Natural killer cell (primary cell): Measurements from ENCODE around the gene CLN5. TPM values are rescaled to one million over a fixed set of nuclear protein-coding genes. Genes with fewer than 3 reads are reported as not detected.
A peak's percentile ranks its signal among the peaks of the same experiment; 100 is the strongest.

Source experiments
- ATAC-seq, 3 donors: fragments of 150-1000 bp in 2 of 3; fragments of 200-7000 bp in 1 of 3; cut with Tn5 transposase; 1 replicate in 1 of 3; 2 replicates in 2 of 3; pipeline ENCODE4 v1.10.0; 2021; ENCODE audit warnings: mild to moderate bottlenecking in 2 of 3, moderate library complexity in 2 of 3
- DNase-seq, 2 donors: peaks; one replicate each; pipeline versions ENCODE4 v3.0.0 to v3.0.0-alpha.2; 2013 to 2021; ENCODE audit warnings: mixed read lengths in 1 of 2
- H3K27ac ChIP-seq: one replicate; pipeline ENCODE4 v1.5.1; 2013; ENCODE audit warnings: mild to moderate bottlenecking, low read length
- H3K27me3 ChIP-seq: one replicate; pipeline ENCODE4 v1.6.1; 2013; ENCODE audit warnings: low read length; ENCODE audit not compliant: control insufficient read depth, insufficient read depth
- H3K36me3 ChIP-seq: one replicate; pipeline ENCODE4 v1.6.1; 2013; ENCODE audit warnings: low read length; ENCODE audit not compliant: control insufficient read depth, insufficient read depth
- H3K4me1 ChIP-seq: one replicate; pipeline ENCODE4 v1.6.1; 2013; ENCODE audit warnings: low read length; ENCODE audit not compliant: control insufficient read depth, insufficient read depth
- H3K4me3 ChIP-seq: one replicate; pipeline ENCODE4 v1.5.1; 2013; ENCODE audit warnings: low read length
- H3K9me3 ChIP-seq: one replicate; pipeline ENCODE4 v1.6.1; 2013; ENCODE audit warnings: low read length; ENCODE audit not compliant: control insufficient read depth, insufficient read depth
- H3K27ac Mint-ChIP-seq, 2 donors: one replicate each; pipeline ENCODE4 v1.8.0; 2022; ENCODE audit warnings: mild to moderate bottlenecking in 2 of 2, mixed read lengths in 2 of 2, moderate library complexity in 1 of 2
- H3K27me3 Mint-ChIP-seq, 2 donors: one replicate each; pipeline ENCODE4 v1.8.0; 2022; ENCODE audit warnings: low read depth in 2 of 2, mixed read lengths in 2 of 2
- H3K36me3 Mint-ChIP-seq: one replicate; pipeline ENCODE4 v1.8.0; 2022; ENCODE audit warnings: mixed read lengths
- H3K4me1 Mint-ChIP-seq, 2 donors: one replicate each; pipeline ENCODE4 v1.8.0; 2022; ENCODE audit warnings: mixed read lengths in 2 of 2
- H3K4me3 Mint-ChIP-seq: one replicate; pipeline ENCODE4 v1.8.0; 2022; ENCODE audit warnings: mild to moderate bottlenecking, moderate library complexity, mixed read lengths
- H3K9me3 Mint-ChIP-seq, 2 donors: one replicate each; pipeline ENCODE4 v1.8.0; 2022; ENCODE audit warnings: mixed read lengths in 2 of 2
- WGBS: methylation state at CpG from one replicate; pipeline ENCODE4 v1.1.7; 2013; ENCODE audit warnings: missing lambda C conversion rate; ENCODE audit not compliant: insufficient coverage; 5-methylcytosine and 5-hydroxymethylcytosine counted together
- intact Hi-C: fragments of 100-400 bp; cut with micrococcal nuclease; formaldehyde crosslinking; loops from one replicate; pipeline ENCODE4 v1.14.2; 2022
- total RNA-seq, 4 donors: library from RNA; stranded (reverse); fragments of 120-200 nt in 1 of 4; gene quantifications; one replicate each; pipeline versions ENCODE4 v1.2.3 to v1.2.4, GENCODE V29; 2013 to 2022
- TF ChIP-seq, protein P1 (sequence below): fragments of 200-600 bp; IDR thresholded peaks from one replicate; pipeline ENCODE4 v1.8.0; 2022; ENCODE audit warnings: antibody characterized with exemption

Gene CLN5
- total RNA-seq, result 10 to 100 TPM; 12.0 to 14.4 (median 13.9) TPM
- 13.1 TPM for total RNA-seq (2013)

DNA sequence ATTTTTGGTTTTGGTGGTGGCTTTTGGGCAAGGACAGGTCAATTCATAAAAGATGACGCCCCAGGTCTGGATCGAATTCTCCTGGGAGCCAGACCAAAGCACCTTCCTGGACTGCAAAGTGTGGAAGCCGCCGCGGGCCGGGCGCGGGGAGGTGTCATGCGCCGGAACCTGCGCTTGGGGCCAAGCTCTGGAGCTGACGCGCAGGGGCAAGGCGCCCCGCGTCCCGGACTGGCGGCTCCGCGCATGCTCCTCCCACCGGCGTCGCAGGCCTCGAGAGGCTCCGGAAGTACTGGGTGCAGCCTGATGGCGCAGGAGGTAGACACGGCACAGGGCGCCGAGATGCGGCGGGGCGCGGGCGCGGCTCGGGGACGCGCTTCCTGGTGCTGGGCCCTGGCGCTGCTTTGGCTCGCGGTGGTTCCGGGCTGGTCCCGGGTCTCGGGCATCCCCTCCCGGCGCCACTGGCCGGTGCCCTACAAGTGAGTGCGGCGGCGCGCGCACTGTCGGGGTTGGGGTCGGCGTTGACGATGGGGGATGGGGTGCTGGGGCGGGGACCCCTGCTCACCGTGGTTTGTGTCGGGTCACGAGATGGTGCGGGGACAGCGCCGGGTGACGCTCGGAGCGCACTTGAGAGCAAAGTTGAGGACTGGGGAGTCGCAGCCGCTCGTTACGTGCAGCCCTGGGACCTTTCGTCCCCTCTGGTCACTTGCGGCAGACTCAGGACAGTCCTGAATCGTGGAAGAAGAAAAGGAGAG lies at the start of gene CLN5:
Gene CLN5 (plus strand): TSS at position 286 of the 752 bp plus-strand sequence. CDS start 18 bp downstream, at position 304.
- Mint-ChIP-seq H3K4me3 (peak within 1 kb of the TSS; percentile 95), H3K27ac (peak within 1 kb of the TSS; percentile 97), H3K9me3 (no peaks in the 10 kb centered on the region), H3K27me3 (peaks cover 51 to 55% of the 10 kb centered on the region in 2 donors), H3K36me3 (no peaks in the 10 kb centered on the region), H3K4me1 (peaks cover 28 to 35% of the 10 kb centered on the region in 2 donors)
- H3K27ac ChIP-seq, result peak within 1 kb of the TSS; percentile 99
- H3K4me3 ChIP-seq, result peak within 1 kb of the TSS; percentile 63
- WGBS, result under 1% methylated on average over 73 of the region's 73 CpGs
- DNase-seq (peak; percentile 93 to 98), ATAC-seq (peak; percentile 79 to 94 (median 80))
- no peaks in the 10 kb centered on the region for H3K36me3 ChIP-seq
- peaks cover 37% of the 10 kb centered on the region for H3K27me3 ChIP-seq
- no peaks in the 10 kb centered on the region for H3K9me3 ChIP-seq
- H3K4me1 ChIP-seq, result peaks cover 28% of the 10 kb centered on the region
- TF ChIP-seq, protein P1, sequence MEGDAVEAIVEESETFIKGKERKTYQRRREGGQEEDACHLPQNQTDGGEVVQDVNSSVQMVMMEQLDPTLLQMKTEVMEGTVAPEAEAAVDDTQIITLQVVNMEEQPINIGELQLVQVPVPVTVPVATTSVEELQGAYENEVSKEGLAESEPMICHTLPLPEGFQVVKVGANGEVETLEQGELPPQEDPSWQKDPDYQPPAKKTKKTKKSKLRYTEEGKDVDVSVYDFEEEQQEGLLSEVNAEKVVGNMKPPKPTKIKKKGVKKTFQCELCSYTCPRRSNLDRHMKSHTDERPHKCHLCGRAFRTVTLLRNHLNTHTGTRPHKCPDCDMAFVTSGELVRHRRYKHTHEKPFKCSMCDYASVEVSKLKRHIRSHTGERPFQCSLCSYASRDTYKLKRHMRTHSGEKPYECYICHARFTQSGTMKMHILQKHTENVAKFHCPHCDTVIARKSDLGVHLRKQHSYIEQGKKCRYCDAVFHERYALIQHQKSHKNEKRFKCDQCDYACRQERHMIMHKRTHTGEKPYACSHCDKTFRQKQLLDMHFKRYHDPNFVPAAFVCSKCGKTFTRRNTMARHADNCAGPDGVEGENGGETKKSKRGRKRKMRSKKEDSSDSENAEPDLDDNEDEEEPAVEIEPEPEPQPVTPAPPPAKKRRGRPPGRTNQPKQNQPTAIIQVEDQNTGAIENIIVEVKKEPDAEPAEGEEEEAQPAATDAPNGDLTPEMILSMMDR, result no peak
- intact Hi-C loops, result loop anchor here (1.0 to 2.0 kb wide), 4 partner anchors 12 to 337 kb away; partner anchors contain the start of genes FBXL3 and KCTD12

DNA sequence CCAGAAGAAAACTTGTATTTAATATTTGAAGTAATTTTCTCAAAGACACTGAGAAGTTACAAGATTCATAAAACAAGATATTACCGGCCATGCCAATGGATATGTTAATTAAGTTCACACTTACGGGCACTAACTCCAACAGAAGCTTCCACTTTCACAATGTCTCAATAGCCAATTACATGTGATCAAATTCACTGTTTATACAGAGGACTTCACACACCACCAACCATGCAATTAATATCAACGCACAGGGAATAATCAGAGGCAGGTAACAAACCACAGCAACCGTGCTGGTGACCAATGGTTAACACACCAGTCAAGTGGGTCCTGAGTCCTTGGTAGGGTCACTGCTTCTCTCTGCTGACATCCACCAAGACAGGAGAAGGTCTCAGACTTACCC lies 49.5 kb upstream of the CLN5 start:
- no peak overlapping the region for H3K4me3 ChIP-seq
- H3K9me3 ChIP-seq, result no peaks in the 10 kb centered on the region
- H3K27me3 Mint-ChIP-seq, result peaks cover 21 to 41% of the 10 kb centered on the region in 2 donors
- no peak for ATAC-seq
- H3K4me1 Mint-ChIP-seq, result no peaks in the 10 kb centered on the region
- intact Hi-C loops, result no loop called here
- H3K27ac ChIP-seq, result no peak overlapping the region
- WGBS, result 78% methylated on average over 4 of the region's 4 CpGs
- TF ChIP-seq, protein P1, result no peak
- no peak overlapping the region for H3K27ac Mint-ChIP-seq
- no peaks in the 10 kb centered on the region for H3K36me3 Mint-ChIP-seq
- H3K27me3 ChIP-seq, result no peaks in the 10 kb centered on the region
- H3K4me1 ChIP-seq, result no peaks in the 10 kb centered on the region
- H3K4me3 Mint-ChIP-seq, result no peak overlapping the region
- no peaks in the 10 kb centered on the region for H3K9me3 Mint-ChIP-seq
- H3K36me3 ChIP-seq, result no peaks in the 10 kb centered on the region
- DNase-seq, result no peak

DNA sequence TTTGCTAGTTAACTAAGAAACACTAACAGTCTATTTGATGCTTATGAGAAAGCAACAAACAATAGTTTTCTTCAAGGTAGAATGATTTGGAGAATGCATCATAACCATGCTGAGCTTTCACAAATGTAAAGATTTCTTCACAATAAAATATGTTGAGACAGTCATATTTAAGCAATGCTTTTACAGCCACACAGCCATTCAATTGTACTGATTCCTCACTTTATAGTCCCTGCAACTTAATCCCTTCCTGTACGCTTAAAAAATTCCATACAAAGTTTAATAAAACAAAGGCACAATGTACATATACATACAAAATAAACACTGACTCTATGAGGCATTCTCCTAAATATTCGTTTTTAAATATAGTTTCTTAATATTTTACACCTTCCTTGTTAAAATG lies 48.2 kb upstream of the CLN5 start:
- intact Hi-C loops, result no loop called here
- WGBS, result 78% methylated on average over 2 of the region's 2 CpGs
- Mint-ChIP-seq H3K27ac (no peak overlapping the region), H3K4me1 (no peaks in the 10 kb centered on the region), H3K36me3 (no peaks in the 10 kb centered on the region), H3K9me3 (no peaks in the 10 kb centered on the region), H3K27me3 (peaks cover 23 to 43% of the 10 kb centered on the region in 2 donors), H3K4me3 (no peak overlapping the region)
- DNase-seq (no peak), ATAC-seq (no peak)
- Histone ChIP-seq H3K9me3 (no peaks in the 10 kb centered on the region), H3K4me1 (no peaks in the 10 kb centered on the region), H3K36me3 (no peaks in the 10 kb centered on the region), H3K27ac (no peak overlapping the region), H3K27me3 (no peaks in the 10 kb centered on the region), H3K4me3 (no peak overlapping the region)
- TF ChIP-seq, protein P1, result no peak
